Choroid plexus epithelial cell (primary cell): ENCODE measurements around the gene UBE3B.
"Not testable (repeated sequence)": the region's sequence is repeated elsewhere in the genome, so short reads cannot be mapped to it uniquely, and the experiment has no call there.

ENCODE experiments used
- DNase-seq: peaks from one replicate; pipeline ENCODE4 v3.0.0-alpha.2; 2010; ENCODE audit warnings: low read depth
- H3K4me3 ChIP-seq: 2 replicates; pipeline ENCODE4 v1.5.1; 2011; ENCODE audit warnings: low read depth, mild to moderate bottlenecking, control low read depth, low read length, moderate library complexity
- CTCF ChIP-seq: conservative IDR thresholded peaks from 2 replicates; pipeline ENCODE4 v1.5.1; 2011; ENCODE audit warnings: low read depth, mild to moderate bottlenecking, control low read depth, inconsistent platforms, low read length, moderate library complexity

Gene UBE3B

GRCh38 chr12:109434582-109434981 lies 42.9 kb upstream of the UBE3B start:
- no peak overlapping the region for H3K4me3 ChIP-seq
- DNase-seq, result no peak
- no peak for TF ChIP-seq CTCF

- no peak for DNase-seq
- no peak for TF ChIP-seq CTCF
- H3K4me3 ChIP-seq, result no peak overlapping the region
Measured at GRCh38 chr12:109435428-109436187, 41.8 kb upstream of the UBE3B start.

- no peak for DNase-seq
- no peak overlapping the region for H3K4me3 ChIP-seq
- TF ChIP-seq CTCF, result no peak
Measured at GRCh38 chr12:109436188-109436560, 41.3 kb upstream of the UBE3B start.

GRCh38 chr12:109439181-109439580 lies 38.3 kb upstream of the UBE3B start:
- no peak for TF ChIP-seq CTCF
- no peak overlapping the region for H3K4me3 ChIP-seq
- no peak for DNase-seq

GRCh38 chr12:109439951-109440350 lies 37.5 kb upstream of the UBE3B start:
- not testable (repeated sequence) for H3K4me3 ChIP-seq, DNase-seq

GRCh38 chr12:109440851-109441490 lies 36.5 kb upstream of the UBE3B start:
- H3K4me3 ChIP-seq, result no peak overlapping the region
- DNase-seq, result no peak
- no peak for TF ChIP-seq CTCF

- DNase-seq, result no peak
- no peak overlapping the region for H3K4me3 ChIP-seq
- TF ChIP-seq CTCF, result no peak
Measured at GRCh38 chr12:109443794-109444193, 33.6 kb upstream of the UBE3B start.
